ENCODE measurements around the gene GCLC. TPM values are rescaled to one million over a fixed set of nuclear protein-coding genes. Genes with fewer than 3 reads are reported as not detected.

The GCLC gene
- total RNA-seq, 1 experiment from 2014 or later, result 37.2 TPM

DNA sequence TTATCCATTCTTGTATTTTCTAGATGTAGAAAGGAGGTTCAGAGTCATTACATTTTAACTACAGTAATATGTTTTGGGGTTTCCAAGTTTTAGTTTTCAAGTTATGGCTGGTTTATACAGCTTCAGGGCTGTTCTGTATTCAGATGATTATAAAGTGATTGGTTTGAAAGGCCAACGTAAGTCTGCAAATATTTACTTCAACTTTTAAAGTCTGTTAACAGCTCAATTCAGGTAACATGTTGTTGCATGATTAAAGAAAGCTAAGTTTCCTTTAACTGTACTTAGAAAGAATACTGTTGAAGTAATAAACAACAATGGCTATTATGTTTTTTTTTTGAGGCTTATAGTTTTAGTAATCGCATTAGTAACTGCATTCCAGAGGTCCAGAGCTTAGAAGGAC, 22.8 kb upstream of the GCLC start:
- ATAC-seq (no peak), DNase-seq (ENCODE audit: low read depth, low spot score) (no peak)
- no peak for TF ChIP-seq SIN3A (IDR thresholded peaks at IDR 0.05; ENCODE audit: borderline replicate concordance, insufficient read depth, low read depth, low read length)
- TF ChIP-seq TCF7L2 (IDR thresholded peaks at IDR 0.05; ENCODE audit: low read depth, low read length), result no peak
- no peak for TF ChIP-seq POLR2AphosphoS5 (IDR thresholded peaks at IDR 0.05; ENCODE audit: low read depth, low read length)
- TF ChIP-seq, protein P1, sequence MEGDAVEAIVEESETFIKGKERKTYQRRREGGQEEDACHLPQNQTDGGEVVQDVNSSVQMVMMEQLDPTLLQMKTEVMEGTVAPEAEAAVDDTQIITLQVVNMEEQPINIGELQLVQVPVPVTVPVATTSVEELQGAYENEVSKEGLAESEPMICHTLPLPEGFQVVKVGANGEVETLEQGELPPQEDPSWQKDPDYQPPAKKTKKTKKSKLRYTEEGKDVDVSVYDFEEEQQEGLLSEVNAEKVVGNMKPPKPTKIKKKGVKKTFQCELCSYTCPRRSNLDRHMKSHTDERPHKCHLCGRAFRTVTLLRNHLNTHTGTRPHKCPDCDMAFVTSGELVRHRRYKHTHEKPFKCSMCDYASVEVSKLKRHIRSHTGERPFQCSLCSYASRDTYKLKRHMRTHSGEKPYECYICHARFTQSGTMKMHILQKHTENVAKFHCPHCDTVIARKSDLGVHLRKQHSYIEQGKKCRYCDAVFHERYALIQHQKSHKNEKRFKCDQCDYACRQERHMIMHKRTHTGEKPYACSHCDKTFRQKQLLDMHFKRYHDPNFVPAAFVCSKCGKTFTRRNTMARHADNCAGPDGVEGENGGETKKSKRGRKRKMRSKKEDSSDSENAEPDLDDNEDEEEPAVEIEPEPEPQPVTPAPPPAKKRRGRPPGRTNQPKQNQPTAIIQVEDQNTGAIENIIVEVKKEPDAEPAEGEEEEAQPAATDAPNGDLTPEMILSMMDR (IDR thresholded peaks at IDR 0.05), result no peak
- TF ChIP-seq, protein P2, sequence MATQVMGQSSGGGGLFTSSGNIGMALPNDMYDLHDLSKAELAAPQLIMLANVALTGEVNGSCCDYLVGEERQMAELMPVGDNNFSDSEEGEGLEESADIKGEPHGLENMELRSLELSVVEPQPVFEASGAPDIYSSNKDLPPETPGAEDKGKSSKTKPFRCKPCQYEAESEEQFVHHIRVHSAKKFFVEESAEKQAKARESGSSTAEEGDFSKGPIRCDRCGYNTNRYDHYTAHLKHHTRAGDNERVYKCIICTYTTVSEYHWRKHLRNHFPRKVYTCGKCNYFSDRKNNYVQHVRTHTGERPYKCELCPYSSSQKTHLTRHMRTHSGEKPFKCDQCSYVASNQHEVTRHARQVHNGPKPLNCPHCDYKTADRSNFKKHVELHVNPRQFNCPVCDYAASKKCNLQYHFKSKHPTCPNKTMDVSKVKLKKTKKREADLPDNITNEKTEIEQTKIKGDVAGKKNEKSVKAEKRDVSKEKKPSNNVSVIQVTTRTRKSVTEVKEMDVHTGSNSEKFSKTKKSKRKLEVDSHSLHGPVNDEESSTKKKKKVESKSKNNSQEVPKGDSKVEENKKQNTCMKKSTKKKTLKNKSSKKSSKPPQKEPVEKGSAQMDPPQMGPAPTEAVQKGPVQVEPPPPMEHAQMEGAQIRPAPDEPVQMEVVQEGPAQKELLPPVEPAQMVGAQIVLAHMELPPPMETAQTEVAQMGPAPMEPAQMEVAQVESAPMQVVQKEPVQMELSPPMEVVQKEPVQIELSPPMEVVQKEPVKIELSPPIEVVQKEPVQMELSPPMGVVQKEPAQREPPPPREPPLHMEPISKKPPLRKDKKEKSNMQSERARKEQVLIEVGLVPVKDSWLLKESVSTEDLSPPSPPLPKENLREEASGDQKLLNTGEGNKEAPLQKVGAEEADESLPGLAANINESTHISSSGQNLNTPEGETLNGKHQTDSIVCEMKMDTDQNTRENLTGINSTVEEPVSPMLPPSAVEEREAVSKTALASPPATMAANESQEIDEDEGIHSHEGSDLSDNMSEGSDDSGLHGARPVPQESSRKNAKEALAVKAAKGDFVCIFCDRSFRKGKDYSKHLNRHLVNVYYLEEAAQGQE (IDR thresholded peaks at IDR 0.05; ENCODE audit: insufficient read depth in 1 of 2, low read depth in 2 of 2, low read length in 1 of 2), result no peak
- Histone ChIP-seq H3K27ac (ENCODE audit: low read length) (no peak overlapping the region), H3K4me3 (ENCODE audit: low read depth in 2 of 2, low read length in 2 of 2) (no peak overlapping the region), H3K4me1 (ENCODE audit: control insufficient read depth, insufficient read depth, low read length) (no peaks in the 10 kb centered on the region), H3K27me3 (ENCODE audit: control insufficient read depth, insufficient read depth, low read length) (no peaks in the 10 kb centered on the region), H3K9me3 (ENCODE audit: control insufficient read depth, insufficient read depth, low read depth, low read length) (no peaks in the 10 kb centered on the region), H3K36me3 (ENCODE audit: control insufficient read depth, insufficient read depth, low read length) (no peaks in the 10 kb centered on the region)
- in situ Hi-C loops (cut with HindIII; ENCODE audit: low pct_unique_long_range_greater_than_20kb, low sequenced_read_pairs), result no loop called here
- ChIA-PET CTCF (interaction anchor here (1.2 kb wide), 1 partner anchor 151 kb away, joined by 8 read pairs; no protein-coding TSS in a partner anchor), POLR2A (no interaction called here)
- intact Hi-C loops (cut with micrococcal nuclease; ENCODE audit: unreplicated experiment), result no loop called here
- no TSS peak for BruUV-seq (replicated peaks)

DNA sequence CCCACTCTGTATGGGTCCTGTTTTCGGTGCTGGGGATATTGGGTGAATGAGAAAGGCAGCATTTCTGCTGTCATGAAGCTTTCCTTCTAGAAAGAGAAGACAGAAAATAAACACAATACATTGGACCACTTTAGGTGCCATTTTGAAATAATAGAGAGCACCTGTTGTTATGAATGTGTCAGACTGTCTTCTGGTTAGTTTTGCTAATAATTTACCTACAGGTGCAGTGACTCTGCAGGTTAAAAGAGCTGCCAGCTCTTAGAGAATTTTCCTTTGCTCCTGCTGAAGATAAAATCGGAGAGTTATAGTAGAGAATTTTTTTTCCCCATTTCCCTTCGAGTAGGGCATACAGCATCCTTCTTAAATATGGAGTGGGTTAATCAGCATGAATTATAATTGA, 21.9 kb upstream of the GCLC start:
- CTCF ChIA-PET, result no interaction called here
- Histone ChIP-seq H3K36me3 (ENCODE audit: control insufficient read depth, insufficient read depth, low read length) (no peaks in the 10 kb centered on the region), H3K27ac (ENCODE audit: low read length) (no peak overlapping the region), H3K4me3 (ENCODE audit: low read depth in 2 of 2, low read length in 2 of 2) (no peak overlapping the region), H3K9me3 (ENCODE audit: control insufficient read depth, insufficient read depth, low read depth, low read length) (no peaks in the 10 kb centered on the region; the same call in 1 of the 2 replicates), H3K4me1 (ENCODE audit: control insufficient read depth, insufficient read depth, low read length) (no peaks in the 10 kb centered on the region), H3K27me3 (ENCODE audit: control insufficient read depth, insufficient read depth, low read length) (no peaks in the 10 kb centered on the region)
- no peak for DNase-seq (ENCODE audit: low read depth, low spot score)
- in situ Hi-C loops (cut with HindIII; ENCODE audit: low pct_unique_long_range_greater_than_20kb, low sequenced_read_pairs), result no loop called here
- TF ChIP-seq POLR2AphosphoS5 (IDR thresholded peaks at IDR 0.05; ENCODE audit: low read depth, low read length), result no peak
- TF ChIP-seq, protein P2 (IDR thresholded peaks at IDR 0.05; ENCODE audit: insufficient read depth in 1 of 2, low read depth in 2 of 2, low read length in 1 of 2), result no peak
- TF ChIP-seq, protein P1 (IDR thresholded peaks at IDR 0.05), result no peak; the same call in 1 of the 2 replicates
- no peak for TF ChIP-seq SIN3A (IDR thresholded peaks at IDR 0.05; ENCODE audit: borderline replicate concordance, insufficient read depth, low read depth, low read length)
- no peak for TF ChIP-seq TCF7L2 (IDR thresholded peaks at IDR 0.05; ENCODE audit: low read depth, low read length)
- POLR2A ChIA-PET, result no interaction called here
- BruUV-seq (replicated peaks), result no TSS peak
- no peak for ATAC-seq
- intact Hi-C loops (cut with micrococcal nuclease; ENCODE audit: unreplicated experiment), result no loop called here

Data from Panc1 (cell line).